HG02981 (cell line): Measurements from ENCODE around the gene TLK1.

Source experiments
- ATAC-seq: cut with Tn5 transposase; IDR thresholded peaks from one replicate; pipeline ENCODE4 v1.9.1; 2021; ENCODE audit warnings: mild to moderate bottlenecking, moderate library complexity; ENCODE audit not compliant: unreplicated experiment

The TLK1 gene

GRCh38 chr2:170969872-170970496, 190.7 kb downstream of the TLK1 start:
- no peak for ATAC-seq

- ATAC-seq: no peak
Measured at GRCh38 chr2:170969030-170969429, 191.7 kb downstream of the TLK1 start.

- ATAC-seq: no peak
Measured at GRCh38 chr2:170968205-170969003, 192.3 kb downstream of the TLK1 start.

GRCh38 chr2:170967553-170967952, 193.1 kb downstream of the TLK1 start:
- ATAC-seq: no peak

GRCh38 chr2:170966648-170967396, 193.9 kb downstream of the TLK1 start:
- ATAC-seq: no peak

- no peak for ATAC-seq
Measured at GRCh38 chr2:170965446-170966225, 195.1 kb downstream of the TLK1 start.

- no peak for ATAC-seq
Measured at GRCh38 chr2:170963386-170963785, 197.3 kb downstream of the TLK1 start.

GRCh38 chr2:170953941-170954340, 206.8 kb downstream of the TLK1 start:
- ATAC-seq: no peak

GRCh38 chr2:170950221-170950761, 210.4 kb downstream of the TLK1 start:
- peak; percentile 85 for ATAC-seq

- ATAC-seq: no peak
Measured at GRCh38 chr2:170949415-170949814, 211.3 kb downstream of the TLK1 start.

- no peak for ATAC-seq
Measured at GRCh38 chr2:170944545-170944944, 216.1 kb downstream of the TLK1 start.

- ATAC-seq: no peak
Measured at GRCh38 chr2:170943596-170943995, 217.1 kb downstream of the TLK1 start.

- ATAC-seq: no peak
Measured at GRCh38 chr2:170943041-170943440, 217.7 kb downstream of the TLK1 start.

- ATAC-seq: no peak
Measured at GRCh38 chr2:170942615-170943014, 218.1 kb downstream of the TLK1 start.
